ENCODE results near the gene TSKU.
A peak's percentile ranks its signal among the peaks of the same experiment; 100 is the strongest.

TSKU gene

GRCh38 chr11:76771446-76772099 lies 11.6 kb upstream of the TSKU start:
- DNase-seq = no peak

GRCh38 chr11:76772100-76772782 lies 10.9 kb upstream of the TSKU start:
- no peak for DNase-seq

GRCh38 chr11:76772783-76773106 lies 10.4 kb upstream of the TSKU start:
- DNase-seq = no peak

GRCh38 chr11:76773921-76774361 lies 9.2 kb upstream of the TSKU start:
- DNase-seq = no peak

- DNase-seq = no peak
Measured at GRCh38 chr11:76776472-76776871, 6.7 kb upstream of the TSKU start.

- no peak for DNase-seq
Measured at GRCh38 chr11:76777305-76777704, 5.9 kb upstream of the TSKU start.

GRCh38 chr11:76777876-76778275 lies 5.3 kb upstream of the TSKU start:
- no peak for DNase-seq

- no peak for DNase-seq
Measured at GRCh38 chr11:76778874-76779273, 4.3 kb upstream of the TSKU start.

- no peak for DNase-seq
Measured at GRCh38 chr11:76781046-76781801, 1.9 kb upstream of the TSKU start.

GRCh38 chr11:76781807-76782530 lies 1.2 kb upstream of the TSKU start:
- DNase-seq = no peak

GRCh38 chr11:76782531-76783293 lies 444 bp upstream of the TSKU start:
- DNase-seq = peak; percentile 78

- DNase-seq = no peak
Measured at GRCh38 chr11:76783896-76784813, 999 bp downstream of the TSKU start.

GRCh38 chr11:76785513-76785912 lies 2.4 kb downstream of the TSKU start:
- no peak for DNase-seq

GRCh38 chr11:76786016-76786415 lies 2.9 kb downstream of the TSKU start:
- DNase-seq = no peak

- no peak for DNase-seq
Measured at GRCh38 chr11:76786441-76787014, 3.4 kb downstream of the TSKU start.

- no peak for DNase-seq
Measured at GRCh38 chr11:76787271-76787670, 4.1 kb downstream of the TSKU start.

GRCh38 chr11:76787911-76788596 lies 4.9 kb downstream of the TSKU start:
- no peak for DNase-seq

GRCh38 chr11:76788661-76789442 lies 5.7 kb downstream of the TSKU start:
- DNase-seq = no peak

GRCh38 chr11:76789443-76789719 lies 6.2 kb downstream of the TSKU start:
- no peak for DNase-seq

GRCh38 chr11:76790251-76790650 lies 7.1 kb downstream of the TSKU start:
- no peak for DNase-seq

All from stimulated activated CD4-positive, alpha-beta T cell treated with anti-CD3 and anti-CD28 coated beads, Interleukin-1b, Interleukin-23, amount 100 ng/mL, for 48 hours (primary cell).